Testis (tissue), 3 donors: ENCODE measurements around the gene ATP13A1. TPM values are rescaled to one million over a fixed set of nuclear protein-coding genes. Genes with fewer than 3 reads are reported as not detected.

Source experiments
- DNase-seq: peaks from one replicate; pipeline ENCODE4 v3.0.0-alpha.2; 2019
- H3K27ac ChIP-seq, 2 donors: fragments of 200-600 bp; sonication (generic); one replicate each; pipeline ENCODE4 v1.5.1; 2019
- H3K27me3 ChIP-seq: fragments of 200-600 bp; sonication (generic); one replicate; pipeline ENCODE4 v1.5.1; 2019
- H3K36me3 ChIP-seq: fragments of 200-600 bp; sonication (generic); one replicate; pipeline ENCODE4 v1.5.1; 2017; ENCODE audit warnings: low read depth; ENCODE audit errors: missing control alignments
- H3K4me1 ChIP-seq: fragments of 200-600 bp; sonication (generic); one replicate; pipeline ENCODE4 v1.5.1; 2019
- H3K4me3 ChIP-seq, 2 donors: fragments of 200-600 bp; sonication (generic); one replicate each; pipeline ENCODE4 v1.5.1; 2017 to 2019
- H3K9me3 ChIP-seq: fragments of 200-600 bp; sonication (generic); one replicate; pipeline ENCODE4 v1.5.1; 2017
- POLR2A ChIP-seq: fragments of 450-650 bp; IDR thresholded peaks from one replicate; pipeline ENCODE4 v1.6.1; 2017; ENCODE audit warnings: antibody characterized with exemption, mild to moderate bottlenecking, moderate library complexity
- WGBS, 2 donors: methylation state at CpG; one replicate each; pipeline ENCODE4 v1.1.5; 2018; 5-methylcytosine and 5-hydroxymethylcytosine counted together
- intact Hi-C: fragments of 100-400 bp; cut with DNase I; formaldehyde crosslinking; loops from one replicate; pipeline ENCODE4 v1.15.1; 2023; ENCODE audit warnings: low total_unique reads
- polyA plus RNA-seq: library from polyadenylated mRNA; stranded (reverse); fragments of 350-450 nt; fragmentation: Illumina TruSeq; extraction: RNeasy Lipid Tissue Mini Kit (QIAGEN cat#74804); gene quantifications from one replicate; pipeline ENCODE4 v1.2.3, GENCODE V29; 2014; ENCODE audit warnings: low read depth, low replicate concordance; ENCODE audit not compliant: insufficient read depth
- total RNA-seq, 2 donors: library from RNA; depleted of rRNA; stranded (reverse); fragments of >200 nt; gene quantifications; one replicate each; pipeline ENCODE4 v1.2.3, GENCODE V29; 2016
- TF ChIP-seq, protein P1 (sequence below), 3 experiments: fragments of 450-650 bp in 2 of 3; fragments of 200-600 bp in 1 of 3; sonication (generic) in 1 of 3; IDR thresholded peaks; one replicate each; pipeline ENCODE4 v1.5.1; 2016 to 2019; ENCODE audit warnings: antibody characterized with exemption in 3 of 3, mild to moderate bottlenecking in 2 of 3, moderate library complexity in 1 of 3

Gene ATP13A1
- total and polyA plus RNA-seq, 3 donors from 2014 or later: 64.1 to 360 (median 292) TPM

- TF ChIP-seq, protein P1, sequence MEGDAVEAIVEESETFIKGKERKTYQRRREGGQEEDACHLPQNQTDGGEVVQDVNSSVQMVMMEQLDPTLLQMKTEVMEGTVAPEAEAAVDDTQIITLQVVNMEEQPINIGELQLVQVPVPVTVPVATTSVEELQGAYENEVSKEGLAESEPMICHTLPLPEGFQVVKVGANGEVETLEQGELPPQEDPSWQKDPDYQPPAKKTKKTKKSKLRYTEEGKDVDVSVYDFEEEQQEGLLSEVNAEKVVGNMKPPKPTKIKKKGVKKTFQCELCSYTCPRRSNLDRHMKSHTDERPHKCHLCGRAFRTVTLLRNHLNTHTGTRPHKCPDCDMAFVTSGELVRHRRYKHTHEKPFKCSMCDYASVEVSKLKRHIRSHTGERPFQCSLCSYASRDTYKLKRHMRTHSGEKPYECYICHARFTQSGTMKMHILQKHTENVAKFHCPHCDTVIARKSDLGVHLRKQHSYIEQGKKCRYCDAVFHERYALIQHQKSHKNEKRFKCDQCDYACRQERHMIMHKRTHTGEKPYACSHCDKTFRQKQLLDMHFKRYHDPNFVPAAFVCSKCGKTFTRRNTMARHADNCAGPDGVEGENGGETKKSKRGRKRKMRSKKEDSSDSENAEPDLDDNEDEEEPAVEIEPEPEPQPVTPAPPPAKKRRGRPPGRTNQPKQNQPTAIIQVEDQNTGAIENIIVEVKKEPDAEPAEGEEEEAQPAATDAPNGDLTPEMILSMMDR (IDR thresholded peaks at IDR 0.05): no peak
- TF ChIP-seq POLR2A: no peak
- intact Hi-C loops: no loop called here
- Histone ChIP-seq H3K4me1 (peaks cover 17% of the 10 kb centered on the region), H3K27me3 (no peaks in the 10 kb centered on the region), H3K4me3 (no peak overlapping the region), H3K9me3 (no peaks in the 10 kb centered on the region), H3K27ac (peak overlapping the region; percentile 69 to 88), H3K36me3 (no peaks in the 10 kb centered on the region)
- no peak for DNase-seq
- WGBS, 2 donors: 94 to 98% methylated on average over 2 of the region's 2 CpGs
Observed at GRCh38 chr19:19630426-19630825, 33.0 kb downstream of the ATP13A1 start.

GRCh38 chr19:19630062-19630414, 33.4 kb downstream of the ATP13A1 start:
- Histone ChIP-seq H3K27ac (peak overlapping the region; percentile 69 to 88), H3K9me3 (no peaks in the 10 kb centered on the region), H3K27me3 (no peaks in the 10 kb centered on the region), H3K4me3 (no peak overlapping the region), H3K36me3 (no peaks in the 10 kb centered on the region), H3K4me1 (peaks cover 17% of the 10 kb centered on the region)
- 90 to 100% methylated on average over 9 to 11 of the region's 11 CpGs for WGBS, 2 donors
- no peak for DNase-seq
- TF ChIP-seq, protein P1 (IDR thresholded peaks at IDR 0.05): no peak
- no peak for TF ChIP-seq POLR2A
- intact Hi-C loops: no loop called here

- H3K4me1 ChIP-seq: peaks cover 21% of the 10 kb centered on the region
- DNase-seq: peak; percentile 94
- H3K27ac ChIP-seq: peak overlapping the region; percentile 74 to 88
- TF ChIP-seq POLR2A: no peak
- TF ChIP-seq, protein P1 (IDR thresholded peaks at IDR 0.05): no peak
- intact Hi-C loops: no loop called here
- peak overlapping the region; percentile 58 to 74 for H3K4me3 ChIP-seq
- no peaks in the 10 kb centered on the region for H3K36me3 ChIP-seq
- no peaks in the 10 kb centered on the region for H3K27me3 ChIP-seq
- H3K9me3 ChIP-seq: no peaks in the 10 kb centered on the region
- 18 to 23% methylated on average over 37 to 45 of the region's 51 CpGs for WGBS, 2 donors
Observed at GRCh38 chr19:19628501-19629134, 34.9 kb downstream of the ATP13A1 start.

GRCh38 chr19:19627621-19628500, 35.6 kb downstream of the ATP13A1 start, which contains the start of gene LPAR2:
LPAR2 (minus strand) TSS chr19:19628220; CDS start chr19:19627275, 945 bp downstream.
- peak; percentile 87 for DNase-seq
- no peaks in the 10 kb centered on the region for H3K9me3 ChIP-seq
- TF ChIP-seq POLR2A: no peak
- TF ChIP-seq, protein P1 (IDR thresholded peaks at IDR 0.05): no peak
- peaks cover 21% of the 10 kb centered on the region for H3K4me1 ChIP-seq
- H3K4me3 ChIP-seq: peak within 1 kb of the TSS; percentile 58 to 74
- no peaks in the 10 kb centered on the region for H3K27me3 ChIP-seq
- H3K27ac ChIP-seq: peak within 1 kb of the TSS; percentile 74 to 88
- intact Hi-C loops: no loop called here
- 2% methylated on average over 29 to 56 of the region's 87 CpGs for WGBS, 2 donors
- H3K36me3 ChIP-seq: no peaks in the 10 kb centered on the region
